GM18519 (cell line): Measurements from ENCODE around the gene PHF21B.
"Not testable (repeated sequence)": the region's sequence is repeated elsewhere in the genome, so short reads cannot be mapped to it uniquely, and the experiment has no call there.

ENCODE experiments used
- ATAC-seq: cut with Tn5 transposase; IDR thresholded peaks from one replicate; pipeline ENCODE4 v1.9.1; 2021; ENCODE audit warnings: mild to moderate bottlenecking, moderate library complexity; ENCODE audit not compliant: unreplicated experiment, low FRiP score

Gene PHF21B

DNA sequence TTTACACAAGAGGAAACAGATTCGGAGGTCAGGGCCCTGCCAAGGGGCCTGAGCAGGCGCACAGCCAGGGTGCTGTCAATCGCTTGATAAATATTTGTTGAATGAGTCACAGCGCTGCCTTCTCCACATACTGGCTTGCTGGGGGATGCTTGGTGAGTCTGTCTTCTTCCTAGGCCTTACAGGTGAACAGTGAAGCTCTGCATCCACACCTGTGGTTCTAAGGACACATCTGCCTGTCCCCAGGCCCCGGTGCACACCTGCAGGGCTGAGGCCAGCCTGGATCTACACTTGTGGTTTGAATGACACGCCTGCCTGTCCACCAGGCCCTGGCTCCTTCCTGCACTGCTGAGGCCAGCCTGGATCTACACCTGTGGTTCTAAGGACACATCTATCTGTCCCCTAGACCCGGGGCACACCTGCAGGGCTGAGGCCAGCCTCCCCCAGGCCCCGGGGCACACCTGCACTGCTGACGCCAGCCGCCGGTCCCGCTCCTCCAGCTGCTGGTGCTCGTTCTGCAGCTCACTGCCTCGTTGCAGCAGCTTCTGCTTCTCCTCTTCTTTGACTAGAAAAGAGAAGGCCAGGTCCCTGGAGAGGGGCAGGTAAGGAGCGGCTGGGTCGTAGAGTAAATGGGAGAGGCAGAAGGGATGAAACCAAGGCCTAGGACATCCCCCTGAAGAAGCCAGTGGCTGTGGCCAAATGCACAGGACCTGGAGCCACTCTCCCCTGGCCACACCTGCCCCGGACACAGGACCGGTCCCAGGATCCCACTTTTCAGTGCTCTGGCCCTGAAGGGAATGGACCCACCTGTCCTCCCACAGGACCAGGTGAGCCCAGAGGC is 124.6 kb downstream of the PHF21B start:
- ATAC-seq: no peak

DNA sequence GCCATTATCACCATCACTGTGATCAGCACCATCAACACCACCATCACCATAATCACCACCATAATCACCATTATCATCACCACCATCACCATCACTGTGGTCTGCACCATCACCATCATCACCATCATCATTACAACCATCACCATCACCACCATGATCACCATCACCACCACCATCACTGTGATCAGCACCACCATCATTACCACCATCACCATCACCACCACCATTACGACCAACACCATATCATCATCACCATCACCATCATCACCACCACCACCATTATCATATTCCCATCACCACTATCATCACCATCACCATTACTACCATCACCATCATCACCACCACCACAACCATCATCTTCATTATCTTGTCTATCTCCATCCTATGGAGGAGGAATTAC is 125.2 kb downstream of the PHF21B start:
- ATAC-seq: no peak

DNA sequence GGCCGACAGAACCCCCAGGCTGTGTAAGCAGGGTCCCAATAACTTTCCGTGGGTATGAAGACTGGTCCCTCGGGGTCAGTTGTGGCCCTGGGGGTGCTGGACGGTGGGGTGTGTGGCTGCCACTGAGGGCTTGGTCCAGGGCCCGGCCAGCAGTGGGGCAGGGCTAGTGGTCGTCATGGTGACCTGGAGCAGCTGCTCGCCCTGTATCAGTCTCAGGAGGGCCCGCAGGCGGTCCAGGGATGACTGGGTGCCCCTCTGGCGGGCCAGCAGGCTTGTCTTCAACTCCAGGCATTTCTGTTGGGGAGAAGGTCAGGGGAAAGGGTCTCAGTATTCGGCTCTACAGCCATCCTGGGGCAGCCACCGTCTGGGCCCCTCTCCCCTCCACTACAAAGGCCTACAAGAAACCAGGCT is 126.8 kb downstream of the PHF21B start:
- no peak for ATAC-seq

DNA sequence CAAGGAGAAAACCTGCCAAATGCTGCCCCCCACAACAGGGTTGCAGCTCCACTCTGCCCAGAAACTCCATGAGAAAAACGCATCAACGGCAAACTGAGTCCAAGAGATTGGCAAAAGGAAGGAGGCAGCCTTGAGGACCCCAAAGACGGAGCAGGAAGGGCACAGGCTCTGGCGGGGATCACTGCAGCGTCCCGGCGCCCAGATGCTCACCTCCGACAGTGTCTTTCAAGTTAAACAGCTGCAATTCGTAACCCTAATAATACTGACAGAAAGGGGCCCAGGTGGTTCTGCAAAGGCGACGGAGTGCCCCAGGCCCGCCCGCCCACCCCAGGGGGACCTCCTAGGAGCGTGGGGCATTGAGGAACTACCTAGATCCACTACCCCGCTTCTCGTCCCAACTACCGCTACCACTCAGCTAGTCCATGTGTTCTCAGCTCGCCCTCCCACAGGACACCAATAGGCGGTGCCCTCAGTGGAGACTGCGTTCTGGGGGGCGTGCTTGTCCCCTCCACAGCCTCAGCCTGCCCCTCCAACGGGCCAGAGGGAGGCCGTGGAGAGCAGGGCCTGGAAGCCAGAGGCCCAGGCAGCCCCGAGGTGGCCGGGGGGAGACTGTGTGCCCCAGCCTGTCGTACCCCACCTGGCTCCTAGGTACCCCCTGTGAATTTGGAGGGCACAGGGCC is 127.4 kb downstream of the PHF21B start:
- ATAC-seq: no peak

DNA sequence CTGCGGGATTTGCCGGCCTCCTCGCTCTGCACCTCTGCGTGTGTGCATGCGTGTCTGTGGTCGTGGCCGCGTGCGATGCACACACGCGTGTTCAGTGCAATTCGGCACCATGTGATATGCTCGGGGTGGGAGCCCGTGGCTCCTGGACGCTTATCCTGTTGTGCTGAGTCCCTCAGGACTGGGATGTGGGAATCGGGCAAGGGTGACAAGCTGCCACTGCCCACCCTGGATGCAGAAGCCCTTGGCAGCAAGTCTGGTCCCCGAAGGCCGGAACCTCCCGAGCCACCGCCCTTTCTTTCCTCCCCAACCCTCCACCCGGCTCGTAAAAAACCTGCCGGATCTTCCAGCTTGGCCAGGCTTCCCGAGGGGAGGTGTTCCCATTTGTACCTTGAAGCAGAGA is 128.2 kb downstream of the PHF21B start:
- no peak for ATAC-seq

DNA sequence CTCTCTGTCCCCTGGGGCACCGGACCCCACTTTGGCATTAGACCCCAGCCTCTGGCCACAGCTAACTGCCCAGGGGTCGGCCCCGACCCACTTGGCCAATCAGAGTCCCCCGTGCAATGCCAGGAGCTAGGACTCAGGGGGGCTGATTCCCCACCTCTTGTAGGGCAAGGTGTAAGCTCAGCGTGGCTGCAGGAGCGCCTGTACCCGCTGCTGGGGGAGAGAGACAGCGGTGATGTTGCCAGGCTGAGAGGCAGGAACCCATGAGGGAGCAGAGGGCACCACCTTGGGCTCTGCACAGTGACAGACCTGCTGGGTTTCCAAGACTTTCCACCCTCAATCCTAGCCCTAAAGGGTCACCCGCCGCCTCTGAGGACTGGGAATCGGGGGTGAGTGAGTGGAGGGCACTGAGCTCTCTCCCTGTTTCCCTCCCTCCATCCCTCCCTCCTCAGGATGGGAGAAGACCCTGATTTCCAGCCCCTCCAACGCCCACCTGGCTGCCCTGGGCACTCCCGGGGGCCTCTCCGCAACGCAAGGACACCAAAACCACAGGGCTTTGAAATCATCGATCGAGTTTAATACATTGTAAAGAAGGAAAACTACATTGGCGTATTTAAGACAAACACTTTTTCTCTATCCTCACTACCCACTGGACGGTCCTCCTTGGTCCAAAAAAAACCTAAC is 129.1 kb downstream of the PHF21B start:
- ATAC-seq: no peak

DNA sequence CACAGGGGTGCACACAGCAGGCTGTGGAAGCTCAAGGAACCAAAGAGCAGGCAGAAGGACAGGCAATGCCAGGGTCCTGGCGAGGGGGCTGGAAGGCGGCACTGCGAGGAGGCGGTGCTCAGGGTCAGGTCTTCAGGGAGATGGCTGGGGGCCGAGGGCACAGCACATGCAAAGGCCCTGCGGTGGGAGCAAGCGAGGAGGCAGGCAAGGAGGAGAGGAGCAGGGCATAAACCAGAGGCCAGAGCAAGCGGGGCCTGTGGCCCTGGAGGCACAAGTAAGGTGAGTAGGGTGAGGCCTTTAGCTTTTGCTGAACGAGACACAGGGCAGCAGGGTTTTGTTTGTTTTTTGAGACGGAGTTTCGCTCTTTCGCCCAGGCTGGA is 130.5 kb downstream of the PHF21B start:
- no peak for ATAC-seq

DNA sequence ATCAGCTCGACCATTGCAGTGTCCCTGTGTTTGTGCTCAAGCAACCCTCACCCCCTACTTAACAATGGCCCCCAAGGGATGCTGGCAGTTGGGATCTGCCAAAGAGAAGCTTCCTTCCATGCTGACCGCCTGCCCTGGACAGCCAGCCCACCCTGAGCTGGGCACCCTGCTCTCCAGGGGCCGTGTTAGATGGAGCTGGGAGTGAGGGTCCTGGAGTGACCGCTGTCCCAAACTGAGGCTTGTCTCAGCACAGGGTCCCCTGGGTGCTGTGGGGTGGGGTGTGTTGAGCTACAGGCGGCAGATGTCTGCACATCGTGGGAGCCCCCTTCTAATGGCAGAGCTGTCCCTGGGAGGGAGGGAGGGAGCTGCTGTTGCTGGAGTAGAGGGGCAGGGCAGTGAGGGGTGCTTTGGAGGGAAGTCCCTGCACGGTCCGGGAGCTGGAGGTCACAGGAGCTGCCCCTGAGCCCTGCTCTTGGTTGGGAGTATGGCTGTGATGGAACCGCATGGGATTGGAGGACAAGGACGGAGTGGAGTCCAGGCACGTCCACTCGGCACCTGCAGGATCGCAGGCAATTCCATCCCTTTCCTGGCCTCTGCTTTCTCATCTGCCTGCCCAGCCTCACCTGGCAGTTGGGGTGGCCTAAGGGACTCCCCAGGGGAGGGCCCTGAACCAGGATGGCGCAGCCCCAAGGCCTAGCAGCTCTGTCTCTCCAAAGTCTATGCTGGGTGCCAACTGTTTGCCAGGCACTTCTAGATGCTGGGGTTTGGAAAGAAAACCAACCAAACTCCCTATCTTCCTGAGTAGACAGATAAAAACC is 131.1 kb downstream of the PHF21B start:
- no peak for ATAC-seq

DNA sequence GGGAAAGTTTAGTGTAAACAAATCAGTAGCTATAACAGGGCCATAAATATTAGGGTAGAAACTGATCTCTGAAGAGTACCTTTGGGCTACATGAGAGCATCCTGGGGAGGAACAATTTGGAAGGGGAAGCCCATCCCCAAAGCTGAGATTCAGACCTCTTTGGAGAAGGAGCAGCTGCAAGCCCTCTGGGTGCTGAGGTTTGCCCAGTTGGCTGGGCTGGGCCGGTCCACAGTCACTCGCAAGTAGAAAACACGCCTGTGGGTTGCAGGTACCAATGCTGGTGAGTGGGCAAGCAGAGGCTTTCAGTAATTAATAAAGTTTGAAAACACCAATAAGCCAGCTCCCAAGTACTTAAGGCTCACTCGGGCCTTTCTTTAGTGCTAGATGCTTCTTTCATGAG is 132.9 kb downstream of the PHF21B start:
- ATAC-seq: no peak

DNA sequence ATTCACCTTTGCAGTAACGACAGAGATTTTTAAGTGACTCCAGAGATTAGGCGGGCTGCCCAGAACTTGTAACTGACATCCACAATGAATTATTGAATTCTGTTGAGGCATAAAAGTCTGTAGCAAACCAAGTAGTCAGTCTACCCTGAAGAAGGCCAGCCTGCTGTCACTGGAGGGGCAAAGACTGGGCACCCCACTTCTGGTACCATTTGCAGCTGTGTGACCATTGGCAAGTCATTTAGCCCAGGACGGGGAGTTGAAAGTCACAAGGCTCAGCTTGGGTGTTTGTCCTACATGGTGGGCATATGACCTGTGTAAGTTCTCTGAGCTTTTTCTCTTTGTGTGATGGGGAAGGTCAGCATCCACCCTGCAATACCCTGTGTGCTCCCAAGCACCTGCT is 138.0 kb downstream of the PHF21B start:
- ATAC-seq: no peak

DNA sequence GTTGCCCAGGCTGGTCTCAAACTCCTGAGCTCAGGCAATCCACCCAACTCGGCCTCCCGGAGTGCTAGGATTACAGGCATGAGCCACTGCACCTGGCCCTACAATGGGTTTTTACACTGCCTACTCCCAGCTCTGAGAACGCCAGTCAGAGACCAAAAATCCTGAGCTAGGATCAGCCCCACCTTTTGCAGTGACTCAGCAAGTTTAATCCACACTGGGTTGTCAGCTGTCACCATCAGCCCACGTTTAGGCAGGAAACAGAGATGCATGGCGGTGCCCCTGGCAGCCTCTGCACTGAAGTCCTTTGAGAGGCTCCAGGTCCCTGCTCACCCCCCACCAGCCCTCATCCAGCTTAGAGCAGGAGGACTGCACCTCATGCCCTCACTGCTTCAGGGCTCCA is 139.8 kb downstream of the PHF21B start:
- no peak for ATAC-seq

DNA sequence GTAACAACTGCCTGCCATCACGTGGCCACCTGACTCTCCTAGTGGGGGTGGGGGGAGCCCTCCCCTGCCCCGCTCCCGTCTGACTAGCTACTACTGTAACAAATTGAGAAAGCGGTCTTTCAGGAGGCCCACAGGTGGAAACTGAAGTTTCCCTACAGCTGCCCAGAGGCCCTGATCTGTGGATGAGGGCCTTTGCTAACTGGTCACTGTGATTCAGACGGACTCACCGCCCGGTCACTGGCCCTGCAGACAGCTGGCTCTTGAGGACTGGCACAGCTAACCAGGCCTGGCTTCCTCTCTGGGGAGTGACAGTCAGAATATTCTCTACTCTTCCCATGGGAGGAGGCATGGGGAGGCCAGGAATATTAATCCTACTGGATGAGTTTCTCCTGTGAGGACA is 140.6 kb downstream of the PHF21B start:
- ATAC-seq: no peak

DNA sequence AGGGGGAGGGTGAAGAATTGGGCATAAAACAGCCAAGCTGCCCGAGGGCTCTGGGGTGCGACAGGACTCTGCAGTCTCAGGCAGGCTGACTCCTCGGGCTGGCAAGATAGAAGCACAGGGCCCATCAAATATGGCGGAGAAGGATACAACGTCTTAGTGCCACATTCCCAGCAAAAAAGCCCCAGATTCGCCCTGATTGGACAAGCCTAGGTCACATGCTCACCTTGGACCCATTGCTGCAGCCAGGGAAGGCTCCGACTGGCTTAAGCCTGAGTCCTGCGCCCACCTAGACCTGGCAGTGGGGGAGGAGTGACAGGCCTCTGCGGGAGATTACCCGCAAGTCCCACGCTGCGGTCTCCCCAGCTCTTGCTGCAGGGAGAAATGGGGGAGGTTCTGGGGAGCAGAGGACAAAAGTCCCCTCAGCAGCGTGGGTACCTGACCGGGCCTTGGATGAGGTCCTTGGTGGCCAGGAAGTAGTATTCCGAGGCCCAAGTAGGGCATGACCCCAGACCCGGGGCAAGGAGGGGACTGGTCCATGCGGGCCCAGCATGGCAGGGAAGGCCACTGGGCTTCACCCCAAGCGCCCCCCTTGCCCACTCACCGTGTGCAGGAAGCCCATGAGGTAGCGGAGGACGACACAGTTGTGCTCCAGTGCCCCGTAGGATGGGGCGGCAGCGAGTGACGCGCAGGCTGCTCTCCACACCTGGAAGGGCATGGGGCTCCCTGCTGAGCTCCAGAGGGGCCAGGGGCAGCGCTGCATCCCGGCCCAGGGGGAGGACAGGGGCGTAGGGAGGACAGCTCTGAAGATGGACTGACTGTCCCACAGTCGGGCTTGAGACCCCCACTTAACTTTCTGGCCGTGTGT is 144.4 kb downstream of the PHF21B start:
- ATAC-seq: no peak

DNA sequence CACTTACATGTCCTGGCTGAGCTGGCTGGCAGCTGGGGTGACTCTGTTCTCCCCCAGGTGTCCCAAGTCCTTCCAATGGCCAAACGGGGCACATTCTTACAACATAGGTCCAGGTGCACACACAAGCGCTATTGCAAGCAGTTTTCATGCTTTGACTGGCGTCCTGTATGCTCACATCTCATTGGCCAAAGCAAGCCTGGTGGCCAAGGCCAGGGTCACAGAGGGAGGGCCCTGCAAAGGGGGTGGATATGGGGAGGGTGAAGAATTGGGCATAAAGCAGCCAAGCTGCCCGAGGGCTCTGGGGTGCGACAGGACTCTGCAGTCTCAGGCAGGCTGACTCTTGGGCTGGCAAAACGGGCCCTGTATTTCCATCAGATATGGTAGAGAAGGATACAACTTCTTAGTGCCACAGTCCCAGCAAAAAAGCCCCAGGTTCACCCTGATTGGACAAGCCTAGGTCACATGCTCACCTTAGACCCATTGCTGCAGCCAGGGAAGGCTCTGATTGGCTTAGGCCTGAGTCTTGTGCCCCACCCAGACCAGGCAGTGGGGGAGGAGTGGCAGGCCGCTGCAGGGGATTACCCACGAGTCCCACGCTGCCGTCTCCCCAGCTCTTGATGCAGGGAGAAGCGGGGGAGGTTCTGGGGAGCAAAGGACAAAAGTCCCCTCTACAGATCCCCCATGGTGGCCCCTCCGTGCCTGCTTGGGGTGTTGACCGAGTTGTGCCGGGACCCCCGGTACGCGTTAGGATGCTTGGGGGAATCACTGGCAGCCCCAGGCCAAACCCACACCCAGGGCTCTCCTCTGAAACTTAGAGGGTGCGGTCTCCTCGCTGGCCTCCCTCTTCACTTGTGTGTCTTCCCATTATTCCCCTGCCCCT is 146.6 kb downstream of the PHF21B start:
- ATAC-seq: no peak

DNA sequence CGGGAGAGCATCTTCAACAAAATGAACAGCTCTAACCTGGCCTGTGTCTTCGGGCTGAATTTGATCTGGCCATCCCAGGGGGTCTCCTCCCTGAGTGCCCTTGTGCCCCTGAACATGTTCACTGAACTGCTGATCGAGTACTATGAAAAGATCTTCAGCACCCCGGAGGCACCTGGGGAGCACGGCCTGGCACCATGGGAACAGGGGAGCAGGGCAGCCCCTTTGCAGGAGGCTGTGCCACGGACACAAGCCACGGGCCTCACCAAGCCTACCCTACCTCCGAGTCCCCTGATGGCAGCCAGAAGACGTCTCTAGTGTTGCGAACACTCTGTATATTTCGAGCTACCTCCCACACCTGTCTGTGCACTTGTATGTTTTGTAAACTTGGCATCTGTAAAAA is 147.5 kb downstream of the PHF21B start:
- ATAC-seq: no peak

DNA sequence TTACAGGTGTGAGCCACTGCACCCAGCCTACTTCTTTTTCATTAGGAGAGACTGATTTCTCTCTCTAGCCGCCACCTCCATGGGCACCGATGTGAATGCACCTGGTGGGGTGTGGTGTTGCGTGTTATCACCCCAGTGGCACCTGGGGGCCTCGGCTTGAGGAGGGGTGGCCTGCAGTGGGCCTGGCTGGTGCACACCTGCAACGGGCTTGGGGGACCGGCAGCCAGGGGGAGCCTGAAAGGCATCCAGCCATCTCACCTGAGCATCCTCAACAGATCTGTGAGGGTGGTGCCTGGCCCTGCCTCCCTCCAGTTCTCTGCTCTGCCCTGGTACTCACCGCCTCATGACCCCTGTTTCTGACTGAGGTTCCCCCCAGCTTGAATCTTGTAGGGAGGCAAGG is 148.6 kb downstream of the PHF21B start:
- ATAC-seq: no peak

DNA sequence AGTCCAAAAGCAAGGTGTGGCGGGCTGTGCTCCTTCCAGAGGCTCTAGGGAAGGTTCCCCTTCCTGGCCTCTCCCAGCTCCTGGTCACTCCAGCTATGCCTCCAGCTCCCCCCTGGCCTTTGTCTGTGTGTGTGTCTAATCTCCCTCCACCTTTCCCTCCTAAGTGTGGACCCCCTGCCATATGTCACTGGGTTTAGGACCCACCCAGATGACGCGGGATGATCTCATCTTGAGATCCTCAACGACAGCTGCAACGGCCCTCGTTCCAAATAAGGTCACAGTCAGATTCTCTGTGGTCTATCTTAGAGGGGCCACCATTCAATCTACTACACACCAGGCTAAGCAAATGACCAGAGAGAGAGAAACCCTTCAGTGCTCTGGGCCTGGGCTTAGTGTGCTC is 149.5 kb downstream of the PHF21B start:
- no peak for ATAC-seq

DNA sequence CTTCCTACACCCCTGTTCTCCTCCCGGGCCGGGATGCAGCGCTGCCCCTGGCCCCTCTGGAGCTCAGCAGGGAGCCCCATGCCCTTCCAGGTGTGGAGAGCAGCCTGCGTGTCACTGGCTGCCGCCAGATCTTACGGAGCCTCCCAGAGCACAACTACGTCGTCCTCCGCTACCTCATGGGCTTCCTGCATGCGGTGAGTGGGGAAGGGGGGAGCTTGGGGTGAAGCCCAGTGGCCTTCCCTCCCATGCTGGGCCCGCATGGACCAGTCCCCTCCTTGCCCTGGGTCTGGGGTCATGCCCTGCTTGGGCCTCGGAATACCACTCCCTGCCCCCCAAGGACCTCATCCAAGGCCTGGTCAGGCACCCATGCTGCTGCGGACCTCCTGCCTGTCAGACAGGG is 150.2 kb downstream of the PHF21B start:
- no peak for ATAC-seq

DNA sequence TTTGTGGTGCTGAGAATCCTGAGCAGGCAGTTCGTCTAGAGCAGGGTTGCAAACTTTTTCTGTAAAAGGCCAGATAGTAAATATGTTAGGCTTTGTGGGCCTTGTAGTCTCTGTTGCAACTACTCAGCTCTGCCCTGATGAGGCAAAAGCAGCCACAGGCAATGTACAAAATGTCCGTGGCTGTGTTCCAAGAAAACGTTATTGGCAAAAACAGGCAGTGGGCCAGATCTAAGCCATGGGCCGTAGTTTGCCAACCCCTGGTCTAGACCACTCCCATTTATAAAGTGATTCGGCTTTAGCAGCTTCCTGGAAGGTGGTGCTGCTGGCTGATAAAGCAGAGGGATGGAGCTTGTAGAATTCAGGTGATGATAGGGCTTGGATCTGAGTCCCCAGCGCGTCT is 151.0 kb downstream of the PHF21B start:
- not testable (repeated sequence) for ATAC-seq
